ENCODE measurements around the gene TRABD.

Gene TRABD

GRCh38 chr22:50148166-50148500 is 37.6 kb upstream of the TRABD start:
- TF ChIP-seq, protein P1, sequence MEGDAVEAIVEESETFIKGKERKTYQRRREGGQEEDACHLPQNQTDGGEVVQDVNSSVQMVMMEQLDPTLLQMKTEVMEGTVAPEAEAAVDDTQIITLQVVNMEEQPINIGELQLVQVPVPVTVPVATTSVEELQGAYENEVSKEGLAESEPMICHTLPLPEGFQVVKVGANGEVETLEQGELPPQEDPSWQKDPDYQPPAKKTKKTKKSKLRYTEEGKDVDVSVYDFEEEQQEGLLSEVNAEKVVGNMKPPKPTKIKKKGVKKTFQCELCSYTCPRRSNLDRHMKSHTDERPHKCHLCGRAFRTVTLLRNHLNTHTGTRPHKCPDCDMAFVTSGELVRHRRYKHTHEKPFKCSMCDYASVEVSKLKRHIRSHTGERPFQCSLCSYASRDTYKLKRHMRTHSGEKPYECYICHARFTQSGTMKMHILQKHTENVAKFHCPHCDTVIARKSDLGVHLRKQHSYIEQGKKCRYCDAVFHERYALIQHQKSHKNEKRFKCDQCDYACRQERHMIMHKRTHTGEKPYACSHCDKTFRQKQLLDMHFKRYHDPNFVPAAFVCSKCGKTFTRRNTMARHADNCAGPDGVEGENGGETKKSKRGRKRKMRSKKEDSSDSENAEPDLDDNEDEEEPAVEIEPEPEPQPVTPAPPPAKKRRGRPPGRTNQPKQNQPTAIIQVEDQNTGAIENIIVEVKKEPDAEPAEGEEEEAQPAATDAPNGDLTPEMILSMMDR (IDR thresholded peaks at IDR 0.05; ENCODE audit: low read depth, low read length), result no peak
- no peak for DNase-seq (ENCODE audit: extremely low read depth, low read depth)

DNA sequence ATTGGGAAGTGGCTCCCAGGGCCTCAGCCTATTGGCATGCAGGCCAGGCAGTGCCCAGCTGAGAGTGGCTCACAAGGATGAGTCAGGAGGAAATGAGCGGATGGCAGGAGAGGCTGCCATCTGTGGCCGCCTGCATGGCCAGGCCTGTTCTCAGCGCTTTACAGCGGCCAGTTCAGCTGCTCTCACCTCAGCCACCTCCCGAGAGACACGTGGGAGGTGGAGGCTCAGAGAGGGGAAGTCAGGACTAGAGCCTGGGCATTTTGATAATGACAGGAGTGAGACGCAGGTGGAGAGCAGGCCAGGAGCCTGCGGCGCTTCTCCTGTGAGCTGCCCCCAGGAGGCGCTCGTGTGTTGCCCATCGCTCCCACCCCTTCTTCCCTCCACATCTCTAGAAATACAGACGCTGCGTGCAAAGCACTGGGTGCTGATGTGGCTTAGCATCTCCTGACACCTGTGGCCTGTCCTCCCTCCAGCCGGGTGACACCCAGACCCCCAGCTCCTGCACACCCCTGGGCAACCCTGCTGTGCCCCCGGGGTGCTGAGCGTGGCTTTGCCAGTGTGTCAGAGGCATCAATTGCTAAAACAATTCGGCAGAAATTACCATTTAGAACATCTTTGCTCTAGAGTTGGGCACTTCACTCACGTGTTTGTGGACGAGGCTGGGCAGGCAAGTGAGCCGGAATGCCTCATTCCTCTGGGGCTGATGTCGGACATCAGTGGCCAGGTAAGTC is 36.6 kb upstream of the TRABD start:
- DNase-seq (ENCODE audit: extremely low read depth, low read depth), result no peak
- TF ChIP-seq, protein P1 (IDR thresholded peaks at IDR 0.05; ENCODE audit: low read depth, low read length), result peak; percentile 37

- no peak for DNase-seq (ENCODE audit: extremely low read depth, low read depth)
- TF ChIP-seq, protein P1 (IDR thresholded peaks at IDR 0.05; ENCODE audit: low read depth, low read length), result no peak
Observed at GRCh38 chr22:50150161-50151129, 35.3 kb upstream of the TRABD start.

- TF ChIP-seq, protein P1 (IDR thresholded peaks at IDR 0.05; ENCODE audit: low read depth, low read length), result no peak
- no peak for DNase-seq (ENCODE audit: extremely low read depth, low read depth)
Observed at GRCh38 chr22:50151571-50152537, 33.9 kb upstream of the TRABD start.

DNA sequence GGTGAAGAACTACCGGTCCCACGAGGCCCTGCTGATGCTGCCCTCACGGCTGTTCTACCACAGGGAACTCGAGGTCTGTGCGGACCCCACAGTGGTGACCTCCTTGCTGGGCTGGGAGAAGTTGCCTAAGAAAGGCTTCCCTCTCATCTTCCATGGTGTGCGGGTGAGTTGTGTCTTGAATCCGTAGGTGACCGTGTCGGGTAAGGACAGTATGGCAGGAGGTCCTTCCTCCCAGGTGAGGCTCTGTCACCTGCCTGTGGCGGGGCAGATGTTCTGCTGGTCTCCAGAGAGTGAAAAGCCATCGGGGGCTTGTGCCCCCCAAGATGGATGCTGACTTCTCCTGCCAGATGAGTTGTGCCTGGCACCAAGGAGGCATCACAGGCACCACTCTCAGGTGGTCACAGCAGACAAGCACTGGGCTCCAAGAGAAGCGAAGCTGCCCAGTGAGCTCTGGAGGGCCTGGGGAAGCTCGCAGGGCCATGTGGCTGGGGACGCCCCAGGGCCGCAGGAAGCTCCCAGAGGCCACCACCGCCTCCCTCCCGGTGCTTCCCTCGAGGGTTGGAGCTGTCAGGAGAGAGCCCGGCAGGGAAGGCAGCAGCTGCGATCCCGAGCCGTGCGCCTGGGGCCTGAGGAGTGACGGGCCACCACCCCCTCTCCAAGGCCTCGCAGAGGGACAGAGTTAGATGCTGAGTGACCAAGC is 32.5 kb upstream of the TRABD start:
- TF ChIP-seq, protein P1 (IDR thresholded peaks at IDR 0.05; ENCODE audit: low read depth, low read length), result no peak
- no peak for DNase-seq (ENCODE audit: extremely low read depth, low read depth)

DNA sequence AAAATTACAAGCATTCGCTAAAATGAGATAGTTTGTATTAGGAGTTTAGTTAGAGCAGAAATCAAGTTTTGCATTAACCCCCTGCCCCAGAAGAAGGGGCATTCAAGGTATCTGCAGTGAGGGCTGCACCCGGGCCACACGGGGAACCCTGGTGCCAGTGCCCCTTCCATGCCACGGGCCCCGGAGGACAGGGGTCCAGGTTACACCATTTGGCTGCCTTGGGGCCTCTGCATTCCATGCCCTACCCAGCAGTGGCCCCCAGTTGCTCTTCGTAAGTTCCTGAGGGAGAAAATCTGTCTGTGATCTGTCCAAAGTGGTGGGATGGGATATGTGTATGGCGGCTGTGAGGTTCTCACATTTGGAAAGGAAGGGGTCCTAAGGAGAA is 32.0 kb upstream of the TRABD start:
- no peak for DNase-seq (ENCODE audit: extremely low read depth, low read depth)
- TF ChIP-seq, protein P1 (IDR thresholded peaks at IDR 0.05; ENCODE audit: low read depth, low read length), result no peak
